Epidermal melanocyte (primary cell): ENCODE data around the gene PRADC1.

Source experiments
- DNase-seq: peaks from one replicate; pipeline ENCODE4 v3.0.0; 2011; ENCODE audit warnings: low spot score; ENCODE audit not compliant: insufficient read length

Gene PRADC1

GRCh38 chr2:73237168-73237567 is 4.1 kb upstream of the PRADC1 start:
- DNase-seq: no peak

- DNase-seq: no peak
These were observed 2.4 kb upstream of the PRADC1 start for GRCh38 chr2:73235315-73236028.

- DNase-seq: peak; percentile 71
These were observed 1.1 kb upstream of the PRADC1 start, which contains the start of gene CCT7 for GRCh38 chr2:73233932-73234832. CCT7 (plus strand) TSS chr2:73234308; CDS start chr2:73234379, 71 bp downstream.

GRCh38 chr2:73232403-73233153 is 461 bp downstream of the PRADC1 start:
- DNase-seq: no peak

- DNase-seq: no peak
These were observed 4.4 kb downstream of the PRADC1 start for GRCh38 chr2:73228631-73229030.

GRCh38 chr2:73227086-73227485 is 6.0 kb downstream of the PRADC1 start:
- DNase-seq: no peak

GRCh38 chr2:73225513-73226360 is 7.3 kb downstream of the PRADC1 start:
- DNase-seq: no peak

- DNase-seq: no peak
These were observed 9.2 kb downstream of the PRADC1 start for GRCh38 chr2:73223821-73224220.

- DNase-seq: no peak
These were observed 14.7 kb downstream of the PRADC1 start for GRCh38 chr2:73218298-73218697.

GRCh38 chr2:73217826-73218225 is 15.2 kb downstream of the PRADC1 start:
- peak; percentile 3 for DNase-seq

GRCh38 chr2:73217160-73217559 is 15.9 kb downstream of the PRADC1 start:
- DNase-seq: no peak

GRCh38 chr2:73215254-73215653 is 17.8 kb downstream of the PRADC1 start:
- no peak for DNase-seq

- peak; percentile 52 for DNase-seq
These were observed 18.7 kb downstream of the PRADC1 start, which contains the start of gene SMYD5 for GRCh38 chr2:73214120-73215035. SMYD5 (plus strand) TSS chr2:73214245; CDS start chr2:73214267, 22 bp downstream.

- peak; percentile 68 for DNase-seq
These were observed 20.4 kb downstream of the PRADC1 start for GRCh38 chr2:73212448-73213176.

- no peak for DNase-seq
These were observed 21.0 kb downstream of the PRADC1 start for GRCh38 chr2:73212098-73212447.

GRCh38 chr2:73210696-73211095 is 22.3 kb downstream of the PRADC1 start:
- no peak for DNase-seq

- no peak for DNase-seq
These were observed 23.0 kb downstream of the PRADC1 start for GRCh38 chr2:73210019-73210418.

- no peak for DNase-seq
These were observed 24.8 kb downstream of the PRADC1 start for GRCh38 chr2:73208258-73208657.

- DNase-seq: no peak
These were observed 27.4 kb downstream of the PRADC1 start for GRCh38 chr2:73205611-73206010.
